HepG2 (cell line): ENCODE data around the gene SETD2. TPM values are rescaled to one million over a fixed set of nuclear protein-coding genes. Genes with fewer than 3 reads are reported as not detected.

ENCODE experiments used
- ATAC-seq: fragments of 200-7000 bp; cut with Tn5 transposase; 3 replicates; pipeline ENCODE4 v1.9.1; 2020; ENCODE audit warnings: mild to moderate bottlenecking, moderate library complexity
- BruUV-seq: library from RNA; stranded (reverse); fragments of 400-500 nt; replicated peaks from 2 replicates; lab custom pipeline; 2021; lab: Mats Ljungman, UMichigan
- CTCF ChIA-PET: fragments of 300-600 bp; formaldehyde crosslinking; extraction: SDS; loops from one replicate; lab custom pipeline; 2021; ENCODE audit warnings: low total read pairs, inconsistent platforms, low intra/inter-chr PET ratio; lab: Yijun Ruan, JAX
- POLR2A ChIA-PET: fragments of 350-600 bp; sonication (Branson Sonifier 250); formaldehyde crosslinking; loops from one replicate; lab custom pipeline; 2020; ENCODE audit warnings: antibody characterized with exemption, inconsistent platforms; lab: Yijun Ruan, JAX
- DNase-seq: peaks from one replicate; pipeline ENCODE4 v3.0.0-alpha.2; 2015; ENCODE audit warnings: low spot score
- FAIRE-seq: peaks from 3 replicates; lab custom pipeline; 2011; peaks lifted over from hg19 to GRCh38; lab: Jason Lieb, UNC
- H2AFZ ChIP-seq: one replicate; pipeline ENCODE4 v1.6.1; 2011; ENCODE audit warnings: low read length, inconsistent platforms
- H3K27ac ChIP-seq: fragments of 300-600 bp; 3 replicates; pipeline ENCODE4 v1.8.0; 2011; ENCODE audit warnings: mixed run types, mild to moderate bottlenecking, mixed read lengths, low read length, inconsistent platforms; ENCODE audit not compliant: insufficient read depth; ENCODE audit errors: extremely low read length
- H3K27me3 ChIP-seq, 2 experiments: fragments of 200-600 bp in 1 of 2; 2 replicates in 1 of 2; 3 replicates in 1 of 2; pipeline versions ENCODE4 v1.6.0 to v1.8.0; 2011; ENCODE audit warnings: low read length in 2 of 2, mild to moderate bottlenecking in 2 of 2, moderate library complexity in 2 of 2, inconsistent platforms in 1 of 2; ENCODE audit not compliant: insufficient read depth in 2 of 2, control insufficient read depth in 1 of 2
- H3K36me3 ChIP-seq, 2 experiments: fragments of 200-600 bp in 1 of 2; replicated peaks in 1 of 2; 2 replicates in 1 of 2; 3 replicates in 1 of 2; pipeline versions ENCODE4 v1.5.1 to v1.8.0; 2011; ENCODE audit warnings: low read length in 2 of 2, inconsistent platforms in 1 of 2; ENCODE audit not compliant: insufficient read depth in 2 of 2, control insufficient read depth in 1 of 2
- H3K4me1 ChIP-seq: 2 replicates; pipeline ENCODE4 v1.5.1; 2012; ENCODE audit warnings: low read length, inconsistent platforms; ENCODE audit not compliant: insufficient read depth
- H3K4me2 ChIP-seq: 2 replicates; pipeline ENCODE4 v1.6.0; 2011; ENCODE audit warnings: low read depth, low read length, inconsistent platforms
- H3K4me3 ChIP-seq, 3 experiments: fragments of 200-600 bp in 1 of 3; sonication (generic), shearing (Covaris generic) in 1 of 3; replicated peaks in 1 of 3; 2 replicates each; pipeline ENCODE4 v1.5.1; 2011 to 2016; ENCODE audit warnings: low read length in 3 of 3, inconsistent platforms in 2 of 3, low read depth in 2 of 3, mild to moderate bottlenecking in 2 of 3, control low read depth in 1 of 3, mixed read lengths in 1 of 3; ENCODE audit not compliant: insufficient read depth in 1 of 3
- H3K79me2 ChIP-seq: one replicate; pipeline ENCODE4 v1.6.1; 2011; ENCODE audit warnings: low read length, inconsistent platforms; ENCODE audit not compliant: insufficient read depth
- H3K9ac ChIP-seq: 2 replicates; pipeline ENCODE4 v1.6.0; 2011; ENCODE audit warnings: mild to moderate bottlenecking, low read depth, low read length, inconsistent platforms; ENCODE audit not compliant: insufficient read depth
- H3K9me3 ChIP-seq: 2 replicates; pipeline ENCODE4 v1.5.1; 2012; ENCODE audit warnings: mild to moderate bottlenecking, low read length
- H4K20me1 ChIP-seq: 2 replicates; pipeline ENCODE4 v1.6.0; 2011; ENCODE audit warnings: inconsistent platforms, mild to moderate bottlenecking, low read length, moderate library complexity; ENCODE audit not compliant: insufficient read depth
- ZNF761 ChIP-seq: sonication (generic); formaldehyde crosslinking; conservative IDR thresholded peaks from 2 replicates; pipeline ENCODE4 v1.4.0; 2020; ENCODE audit warnings: mild to moderate bottlenecking, missing genetic modification reagents
- ZNF773 ChIP-seq: sonication (generic); formaldehyde crosslinking; IDR thresholded peaks from 2 replicates; pipeline ENCODE4 v1.4.0; 2020; ENCODE audit warnings: missing genetic modification reagents, borderline replicate concordance
- in situ Hi-C: cut with HindIII; loops from 2 replicates; pipeline ENCODE4 v1.10.0; 2017; ENCODE audit warnings: low pct_unique_long_range_greater_than_20kb; ENCODE audit not compliant: extremely low pct_ligation_motif_present
- intact Hi-C: fragments of 100-400 bp; cut with micrococcal nuclease; formaldehyde crosslinking; loops from one replicate; pipeline ENCODE4 v1.10.0; 2022; ENCODE audit not compliant: unreplicated experiment
- polyA plus RNA-seq, 8 experiments: library from polyadenylated mRNA; depleted of rRNA in 3 of 8; stranded (reverse) in 7 of 8; unstranded in 1 of 8; fragments of >200 nt; fragmentation: Illumina TruSeq in 4 of 8; extraction: Trizol in 4 of 8; gene quantifications; 2 replicates each; pipeline versions ENCODE4 v1.2.1 to v1.2.3, GENCODE V29; 2011 to 2016; ENCODE audit warnings: low read depth in 4 of 8, missing spikeins in 1 of 8, mixed read lengths in 1 of 8; ENCODE audit not compliant: insufficient read depth in 1 of 8
- total RNA-seq, 5 experiments: library from RNA; depleted of rRNA; stranded (reverse); fragments of >200 nt; fragmentation: Illumina TruSeq; extraction: Trizol; gene quantifications; 2 replicates each; pipeline ENCODE4 v1.2.3, GENCODE V29; 2016; ENCODE audit warnings: low read depth in 1 of 5
- TF ChIP-seq, protein P1 (sequence below), 2 experiments: IDR thresholded peaks; 2 replicates each; pipeline ENCODE4 v1.6.1; 2011 to 2012; ENCODE audit warnings: low read length in 2 of 2, borderline replicate concordance in 1 of 2, low read depth in 1 of 2, mild to moderate bottlenecking in 1 of 2, moderate library complexity in 1 of 2
- TF ChIP-seq, protein P2 (sequence below): IDR thresholded peaks from 2 replicates; pipeline ENCODE4 v1.6.1; 2016; ENCODE audit warnings: missing biosample characterization, missing genetic modification reagents, low read depth
- TF ChIP-seq, protein P3 (sequence below): sonication (generic); formaldehyde crosslinking; IDR thresholded peaks from 2 replicates; pipeline ENCODE4 v1.5.1; 2020; ENCODE audit warnings: missing genetic modification reagents, mild to moderate bottlenecking, borderline replicate concordance
- TF ChIP-seq, protein P4 (sequence below): sonication (generic); formaldehyde crosslinking; IDR thresholded peaks from 2 replicates; pipeline ENCODE4 v1.4.0; 2020; ENCODE audit warnings: missing genetic modification reagents, borderline replicate concordance

Gene SETD2
- total and polyA plus RNA-seq, 2 of the 13 experiments (the other 11 are each of a cell fraction or from before 2014, with no cell fraction given), result 14.2 to 24.2 TPM

DNA sequence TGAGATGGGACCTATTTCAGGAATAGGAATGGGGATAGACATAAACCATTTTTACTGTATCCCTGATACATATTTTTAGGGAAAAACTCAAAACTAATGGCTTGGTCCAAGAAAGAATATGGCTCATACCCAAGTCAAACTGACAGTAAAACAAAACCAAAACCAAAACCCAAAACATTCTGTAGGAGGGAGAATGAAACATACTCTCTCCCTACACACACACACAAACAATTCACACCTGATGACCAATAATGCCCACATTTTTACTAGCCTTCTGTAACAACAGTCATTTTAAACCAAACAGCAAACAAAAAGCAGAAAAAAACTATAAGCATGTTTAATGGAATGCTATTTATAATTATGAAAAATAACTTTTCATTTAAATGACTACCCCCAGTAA is 109.5 kb downstream of the SETD2 start:
- Histone ChIP-seq H3K27ac (no peak overlapping the region), H3K4me3 (no peak overlapping the region), H3K4me1 (no peaks in the 10 kb centered on the region), H4K20me1 (no peaks in the 10 kb centered on the region), H3K9ac (no peak overlapping the region), H3K79me2 (peaks cover 1% of the 10 kb centered on the region), H3K4me2 (no peak overlapping the region), H3K9me3 (no peaks in the 10 kb centered on the region), H2AFZ (no peak overlapping the region), H3K27me3 (no peaks in the 10 kb centered on the region), H3K36me3 (peaks cover 10 to 35% of the 10 kb centered on the region in 2 experiments)
- ATAC-seq, result no peak
- intact Hi-C loops (no loop called here), in situ Hi-C loops (no loop called here)
- DNase-seq, result no peak
- TF ChIP-seq, protein P1, sequence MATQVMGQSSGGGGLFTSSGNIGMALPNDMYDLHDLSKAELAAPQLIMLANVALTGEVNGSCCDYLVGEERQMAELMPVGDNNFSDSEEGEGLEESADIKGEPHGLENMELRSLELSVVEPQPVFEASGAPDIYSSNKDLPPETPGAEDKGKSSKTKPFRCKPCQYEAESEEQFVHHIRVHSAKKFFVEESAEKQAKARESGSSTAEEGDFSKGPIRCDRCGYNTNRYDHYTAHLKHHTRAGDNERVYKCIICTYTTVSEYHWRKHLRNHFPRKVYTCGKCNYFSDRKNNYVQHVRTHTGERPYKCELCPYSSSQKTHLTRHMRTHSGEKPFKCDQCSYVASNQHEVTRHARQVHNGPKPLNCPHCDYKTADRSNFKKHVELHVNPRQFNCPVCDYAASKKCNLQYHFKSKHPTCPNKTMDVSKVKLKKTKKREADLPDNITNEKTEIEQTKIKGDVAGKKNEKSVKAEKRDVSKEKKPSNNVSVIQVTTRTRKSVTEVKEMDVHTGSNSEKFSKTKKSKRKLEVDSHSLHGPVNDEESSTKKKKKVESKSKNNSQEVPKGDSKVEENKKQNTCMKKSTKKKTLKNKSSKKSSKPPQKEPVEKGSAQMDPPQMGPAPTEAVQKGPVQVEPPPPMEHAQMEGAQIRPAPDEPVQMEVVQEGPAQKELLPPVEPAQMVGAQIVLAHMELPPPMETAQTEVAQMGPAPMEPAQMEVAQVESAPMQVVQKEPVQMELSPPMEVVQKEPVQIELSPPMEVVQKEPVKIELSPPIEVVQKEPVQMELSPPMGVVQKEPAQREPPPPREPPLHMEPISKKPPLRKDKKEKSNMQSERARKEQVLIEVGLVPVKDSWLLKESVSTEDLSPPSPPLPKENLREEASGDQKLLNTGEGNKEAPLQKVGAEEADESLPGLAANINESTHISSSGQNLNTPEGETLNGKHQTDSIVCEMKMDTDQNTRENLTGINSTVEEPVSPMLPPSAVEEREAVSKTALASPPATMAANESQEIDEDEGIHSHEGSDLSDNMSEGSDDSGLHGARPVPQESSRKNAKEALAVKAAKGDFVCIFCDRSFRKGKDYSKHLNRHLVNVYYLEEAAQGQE (IDR thresholded peaks at IDR 0.05; ENCODE audit: borderline replicate concordance in 1 of 2, low read depth in 1 of 2, low read length in 2 of 2), result no peak
- TF ChIP-seq, protein P2, sequence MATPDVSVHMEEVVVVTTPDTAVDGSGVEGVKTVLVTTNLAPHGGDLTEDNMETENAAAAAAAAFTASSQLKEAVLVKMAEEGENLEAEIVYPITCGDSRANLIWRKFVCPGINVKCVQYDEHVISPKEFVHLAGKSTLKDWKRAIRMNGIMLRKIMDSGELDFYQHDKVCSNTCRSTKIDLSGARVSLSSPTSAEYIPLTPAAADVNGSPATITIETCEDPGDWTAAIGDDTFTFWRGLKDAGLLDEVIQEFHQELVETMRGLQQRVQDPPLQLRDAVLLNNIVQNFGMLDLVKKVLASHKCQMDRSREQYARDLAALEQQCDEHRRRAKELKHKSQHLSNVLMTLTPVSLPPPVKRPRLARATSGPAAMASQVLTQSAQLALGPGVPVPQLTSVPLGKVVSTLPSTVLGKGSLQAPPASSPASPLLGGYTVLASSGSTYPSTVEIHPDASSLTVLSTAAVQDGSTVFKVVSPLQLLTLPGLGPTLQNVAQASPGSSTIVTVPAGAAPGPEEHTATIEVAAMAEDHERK (CRISPR knock-in tag), result no peak
- no peak for TF ChIP-seq ZNF761
- TF ChIP-seq, protein P3, sequence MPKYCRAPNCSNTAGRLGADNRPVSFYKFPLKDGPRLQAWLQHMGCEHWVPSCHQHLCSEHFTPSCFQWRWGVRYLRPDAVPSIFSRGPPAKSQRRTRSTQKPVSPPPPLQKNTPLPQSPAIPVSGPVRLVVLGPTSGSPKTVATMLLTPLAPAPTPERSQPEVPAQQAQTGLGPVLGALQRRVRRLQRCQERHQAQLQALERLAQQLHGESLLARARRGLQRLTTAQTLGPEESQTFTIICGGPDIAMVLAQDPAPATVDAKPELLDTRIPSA, result no peak
- TF ChIP-seq ZNF773 (CRISPR knock-in tag), result no peak
- TF ChIP-seq, protein P4, sequence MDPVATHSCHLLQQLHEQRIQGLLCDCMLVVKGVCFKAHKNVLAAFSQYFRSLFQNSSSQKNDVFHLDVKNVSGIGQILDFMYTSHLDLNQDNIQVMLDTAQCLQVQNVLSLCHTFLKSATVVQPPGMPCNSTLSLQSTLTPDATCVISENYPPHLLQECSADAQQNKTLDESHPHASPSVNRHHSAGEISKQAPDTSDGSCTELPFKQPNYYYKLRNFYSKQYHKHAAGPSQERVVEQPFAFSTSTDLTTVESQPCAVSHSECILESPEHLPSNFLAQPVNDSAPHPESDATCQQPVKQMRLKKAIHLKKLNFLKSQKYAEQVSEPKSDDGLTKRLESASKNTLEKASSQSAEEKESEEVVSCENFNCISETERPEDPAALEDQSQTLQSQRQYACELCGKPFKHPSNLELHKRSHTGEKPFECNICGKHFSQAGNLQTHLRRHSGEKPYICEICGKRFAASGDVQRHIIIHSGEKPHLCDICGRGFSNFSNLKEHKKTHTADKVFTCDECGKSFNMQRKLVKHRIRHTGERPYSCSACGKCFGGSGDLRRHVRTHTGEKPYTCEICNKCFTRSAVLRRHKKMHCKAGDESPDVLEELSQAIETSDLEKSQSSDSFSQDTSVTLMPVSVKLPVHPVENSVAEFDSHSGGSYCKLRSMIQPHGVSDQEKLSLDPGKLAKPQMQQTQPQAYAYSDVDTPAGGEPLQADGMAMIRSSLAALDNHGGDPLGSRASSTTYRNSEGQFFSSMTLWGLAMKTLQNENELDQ (CRISPR knock-in tag), result no peak
- ChIA-PET POLR2A (no interaction called here), CTCF (no interaction called here)
- no TSS peak for BruUV-seq
- no peak for FAIRE-seq
